ENCODE data around the gene GLIPR1L1. TPM values are rescaled to one million over a fixed set of nuclear protein-coding genes. Genes with fewer than 3 reads are reported as not detected.

GLIPR1L1 gene
- polyA plus RNA-seq, 1 experiment: not detected

- Histone ChIP-seq H3K36me3 (ENCODE audit: control insufficient read depth, insufficient read depth, low read length) (no peaks in the 10 kb centered on the region), H3K4me3 (ENCODE audit: low read depth, low read length) (no peak overlapping the region), H3K27me3 (ENCODE audit: control insufficient read depth, insufficient read depth, low read length) (no peaks in the 10 kb centered on the region)
- TF ChIP-seq CTCF (IDR thresholded peaks at IDR 0.05; ENCODE audit: insufficient read depth, low read depth, low read length): no peak
- no peak for DNase-seq (ENCODE audit: low read depth)
- ChIA-PET CTCF (interaction anchor here (1.0 to 3.3 kb wide), 2 partner anchors 8 to 93 kb away, joined by 4 to 28 read pairs; partner anchors contain the start of gene GLIPR1), POLR2A (no interaction called here)
Observed at GRCh38 chr12:75389706-75390105, 55.2 kb downstream of the GLIPR1L1 start.

GRCh38 chr12:75390156-75390898 is 55.9 kb downstream of the GLIPR1L1 start:
- ChIA-PET CTCF (interaction anchor here (1.0 to 3.3 kb wide), 11 partner anchors 23 to 121 kb away, joined by 3 to 28 read pairs (median 4); partner anchors contain the start of genes GLIPR1, GLIPR1L1 and KRR1), POLR2A (interaction anchor here (0.6 kb wide), 1 partner anchor 67 kb away, joined by 3 read pairs; no protein-coding TSS in a partner anchor)

GRCh38 chr12:75390899-75391538 is 56.5 kb downstream of the GLIPR1L1 start, which contains the start of gene GLIPR1L2:
Gene GLIPR1L2 (plus strand): TSS chr12:75391089. CDS start chr12:75391117, 28 bp downstream.
- no peaks in the 10 kb centered on the region for H3K27me3 ChIP-seq (ENCODE audit: control insufficient read depth, insufficient read depth, low read length)
- peak within 1 kb of the TSS; percentile 53 for H3K4me3 ChIP-seq (ENCODE audit: low read depth, low read length)
- ChIA-PET CTCF (interaction anchor here (0.6 to 3.3 kb wide), 18 partner anchors 17 to 121 kb away, joined by 3 to 28 read pairs (median 4); partner anchors contain the start of genes GLIPR1, GLIPR1L1 and KRR1), POLR2A (interaction anchor here (0.6 kb wide), 3 partner anchors 66 to 850 kb away, joined by 3 to 4 read pairs (median 3); partner anchors contain the start of gene GLIPR1)
- DNase-seq (ENCODE audit: low read depth): peak; percentile 83
- peak; percentile 92 for TF ChIP-seq CTCF (IDR thresholded peaks at IDR 0.05; ENCODE audit: insufficient read depth, low read depth, low read length)
- H3K36me3 ChIP-seq (ENCODE audit: control insufficient read depth, insufficient read depth, low read length): no peaks in the 10 kb centered on the region

More at GRCh38 chr12:75390156-75390898, 55.9 kb downstream of the GLIPR1L1 start:
- H3K36me3 ChIP-seq (ENCODE audit: control insufficient read depth, insufficient read depth, low read length): no peaks in the 10 kb centered on the region
- DNase-seq (ENCODE audit: low read depth): no peak
- no peak for TF ChIP-seq CTCF (IDR thresholded peaks at IDR 0.05; ENCODE audit: insufficient read depth, low read depth, low read length)
- H3K27me3 ChIP-seq (ENCODE audit: control insufficient read depth, insufficient read depth, low read length): no peaks in the 10 kb centered on the region
- peak overlapping the region; percentile 32 for H3K4me3 ChIP-seq (ENCODE audit: low read depth, low read length)

- CTCF ChIA-PET: interaction anchor here (0.6 kb wide), 1 partner anchor 11 kb away, joined by 4 read pairs; no protein-coding TSS in a partner anchor
- H3K4me3 ChIP-seq (ENCODE audit: low read depth, low read length): no peak overlapping the region
- H3K27me3 ChIP-seq (ENCODE audit: control insufficient read depth, insufficient read depth, low read length): no peaks in the 10 kb centered on the region
- POLR2A ChIA-PET: no interaction called here
- no peak for TF ChIP-seq CTCF (IDR thresholded peaks at IDR 0.05; ENCODE audit: insufficient read depth, low read depth, low read length)
- H3K36me3 ChIP-seq (ENCODE audit: control insufficient read depth, insufficient read depth, low read length): no peaks in the 10 kb centered on the region
- DNase-seq (ENCODE audit: low read depth): no peak
Observed at GRCh38 chr12:75404231-75404630, 69.8 kb downstream of the GLIPR1L1 start.

GRCh38 chr12:75407683-75408082 is 73.2 kb downstream of the GLIPR1L1 start:
- no peaks in the 10 kb centered on the region for H3K36me3 ChIP-seq (ENCODE audit: control insufficient read depth, insufficient read depth, low read length)
- no peak for DNase-seq (ENCODE audit: low read depth)
- POLR2A ChIA-PET: no interaction called here
- no peaks in the 10 kb centered on the region for H3K27me3 ChIP-seq (ENCODE audit: control insufficient read depth, insufficient read depth, low read length)
- no peak for TF ChIP-seq CTCF (IDR thresholded peaks at IDR 0.05; ENCODE audit: insufficient read depth, low read depth, low read length)
- CTCF ChIA-PET: interaction anchor here (1.0 to 1.2 kb wide), 2 partner anchors 16 to 76 kb away, joined by 3 read pairs; no protein-coding TSS in a partner anchor
- H3K4me3 ChIP-seq (ENCODE audit: low read depth, low read length): no peak overlapping the region
